Hematopoietic multipotent progenitor cell treated with erythropoietin and hydrocortisone succinate and interleukin-3 and kit ligand, for 6 days (in vitro differentiated cells): ENCODE data around the gene OR13J1.
"Not testable (repeated sequence)": the region's sequence is repeated elsewhere in the genome, so short reads cannot be mapped to it uniquely, and the experiment has no call there.

Experiments used
- DNase-seq: peaks from one replicate; pipeline ENCODE4 v3.0.0-alpha.2; 2015

The OR13J1 gene

DNA sequence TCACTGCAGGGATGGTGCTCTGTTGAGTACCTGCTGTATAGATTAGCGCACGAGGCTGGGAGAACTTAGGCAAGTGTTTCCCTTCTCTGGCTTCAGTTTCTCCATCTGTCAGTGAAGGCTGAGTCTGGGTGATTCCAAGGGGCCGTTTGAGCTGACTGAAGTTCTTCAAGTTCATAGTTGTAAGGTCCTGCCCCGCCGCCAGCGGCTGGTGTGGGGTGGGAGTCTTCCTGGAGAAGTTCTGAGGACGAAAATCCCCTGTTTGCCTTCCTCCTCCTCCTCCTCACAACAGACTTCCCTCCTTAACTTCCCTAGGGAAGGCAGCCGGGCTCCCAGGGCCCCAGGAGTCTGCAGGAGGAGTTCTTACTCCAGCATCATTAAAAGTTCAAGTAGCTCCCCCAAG, 34.1 kb upstream of the OR13J1 start:
- DNase-seq: no peak

DNA sequence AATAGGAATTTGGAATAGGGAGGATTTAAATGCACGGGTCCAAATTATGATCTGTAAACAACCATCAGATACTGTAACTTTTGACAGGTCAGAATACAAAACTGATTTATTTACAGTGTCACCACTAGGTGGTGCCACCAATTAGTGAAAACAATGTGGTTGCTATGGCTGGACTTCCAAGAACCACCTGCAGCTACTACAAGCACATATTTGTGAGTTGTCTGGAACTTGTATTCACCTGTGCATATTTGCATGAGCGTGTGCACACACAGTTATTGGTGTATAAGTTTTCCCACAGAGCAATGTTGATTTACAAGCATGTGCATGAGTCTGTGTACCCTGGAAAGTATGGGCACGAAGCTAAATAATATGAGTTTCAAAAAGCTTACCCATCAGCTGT, 32.8 kb upstream of the OR13J1 start:
- DNase-seq: peak; percentile 76

DNA sequence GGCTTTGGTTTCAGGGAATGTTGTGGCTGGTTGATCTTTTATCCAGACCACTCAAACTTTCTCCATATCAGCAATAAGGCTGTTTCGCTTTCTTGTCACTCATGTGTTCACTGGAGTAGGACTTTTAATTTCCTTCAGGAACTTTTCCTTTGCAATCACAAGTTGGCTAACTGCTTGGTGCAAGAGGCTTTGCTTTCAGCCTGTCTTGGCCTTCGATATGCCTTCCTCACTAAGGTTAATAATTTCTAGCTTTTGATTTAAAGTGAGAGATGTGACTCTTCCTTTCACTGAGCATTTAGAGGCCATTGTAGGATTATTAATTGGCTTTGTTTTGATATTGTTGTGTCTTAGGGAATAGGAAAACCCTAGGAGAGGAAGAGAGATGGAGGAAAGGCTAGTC, 28.8 kb upstream of the OR13J1 start:
- no peak for DNase-seq

DNA sequence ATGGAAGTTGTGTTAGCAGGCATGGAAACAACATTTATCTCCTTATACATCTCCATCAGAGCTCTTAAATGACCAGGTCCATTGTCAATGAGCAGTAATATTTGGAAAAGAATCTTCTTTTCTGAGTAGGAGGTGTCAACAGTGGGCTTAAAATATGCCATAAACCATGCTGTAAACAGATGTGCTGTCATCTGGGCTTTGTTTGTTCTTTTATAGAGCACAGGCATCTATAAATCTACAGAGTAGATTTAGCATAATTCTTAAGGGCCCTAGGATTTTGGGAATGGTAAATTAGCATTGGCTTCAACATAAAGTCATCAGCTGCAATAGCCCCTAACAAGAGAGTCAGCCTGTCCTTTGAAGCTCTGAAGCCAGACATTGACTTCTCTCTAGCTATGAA, 28.1 kb upstream of the OR13J1 start:
- no peak for DNase-seq

DNA sequence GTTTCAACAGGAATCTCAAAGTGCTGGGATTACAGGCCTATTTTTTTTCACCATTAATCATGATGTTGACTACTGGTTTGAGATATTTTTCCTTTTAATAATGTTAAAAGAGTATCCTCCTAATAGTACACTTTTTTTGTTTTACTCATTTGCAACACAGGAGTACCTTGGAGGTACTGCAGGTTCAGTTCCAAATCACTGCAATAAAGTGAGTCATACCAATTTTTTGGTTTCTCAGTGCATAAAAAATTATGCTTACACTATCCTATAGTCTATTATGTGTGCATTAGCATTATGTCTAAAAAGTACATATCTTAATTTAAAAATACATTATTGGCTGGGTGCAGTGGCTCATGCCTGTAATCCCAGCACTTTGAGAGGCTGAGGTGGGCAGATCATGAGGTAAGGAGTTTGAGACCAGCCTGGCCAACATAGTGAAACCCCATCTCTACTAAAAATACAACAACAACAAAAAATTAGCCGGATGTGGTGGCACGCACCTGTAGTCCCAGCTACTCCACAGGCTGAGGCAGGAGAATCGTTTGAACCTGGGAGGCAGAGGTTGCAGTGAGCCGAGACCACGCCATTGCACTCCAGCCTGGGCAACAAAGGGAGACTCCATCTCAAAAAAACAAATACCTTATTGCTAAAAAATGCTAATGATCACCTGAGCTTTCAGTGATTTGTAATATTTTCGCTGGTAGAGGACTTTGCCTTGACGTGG, 27.3 kb upstream of the OR13J1 start:
- DNase-seq: not testable (repeated sequence)

DNA sequence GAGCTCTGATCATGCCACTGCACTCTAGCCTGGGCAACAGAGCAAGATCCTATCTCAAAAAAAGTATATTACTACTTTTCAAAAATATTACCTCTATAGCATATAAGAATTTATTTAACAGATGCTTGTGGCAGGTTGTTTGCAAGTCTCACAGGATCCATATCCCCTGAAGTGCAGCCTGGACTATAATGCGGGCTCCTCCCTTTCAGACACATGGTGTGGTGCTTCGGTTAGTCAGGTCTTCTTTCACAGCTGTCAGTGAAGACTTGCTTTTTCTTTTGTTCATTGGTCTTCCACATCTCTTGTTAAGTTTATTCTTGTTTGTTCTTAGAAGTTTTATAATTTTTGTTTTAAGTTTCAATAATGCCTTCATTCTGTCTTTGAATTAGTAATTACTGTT, 26.4 kb upstream of the OR13J1 start:
- no peak for DNase-seq

DNA sequence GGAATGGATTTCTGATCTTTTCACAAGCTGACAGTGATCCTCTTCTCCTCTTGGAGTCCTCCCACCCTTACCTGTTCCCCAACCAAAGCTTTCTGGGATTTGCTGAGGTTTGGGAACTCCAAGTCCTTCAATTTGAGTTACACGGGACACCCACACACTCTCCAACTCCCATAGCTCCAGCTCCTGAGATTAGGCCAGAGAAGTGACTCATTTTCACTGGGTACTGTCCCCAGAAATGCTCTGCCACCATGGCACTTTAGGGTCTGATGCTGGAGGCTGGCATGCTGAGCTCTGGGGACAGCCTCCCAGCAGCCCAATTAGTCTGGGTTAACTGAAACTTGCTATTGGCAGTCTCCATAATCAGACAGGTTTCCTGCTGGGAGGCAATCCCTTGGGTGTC, 21.9 kb upstream of the OR13J1 start:
- no peak for DNase-seq

DNA sequence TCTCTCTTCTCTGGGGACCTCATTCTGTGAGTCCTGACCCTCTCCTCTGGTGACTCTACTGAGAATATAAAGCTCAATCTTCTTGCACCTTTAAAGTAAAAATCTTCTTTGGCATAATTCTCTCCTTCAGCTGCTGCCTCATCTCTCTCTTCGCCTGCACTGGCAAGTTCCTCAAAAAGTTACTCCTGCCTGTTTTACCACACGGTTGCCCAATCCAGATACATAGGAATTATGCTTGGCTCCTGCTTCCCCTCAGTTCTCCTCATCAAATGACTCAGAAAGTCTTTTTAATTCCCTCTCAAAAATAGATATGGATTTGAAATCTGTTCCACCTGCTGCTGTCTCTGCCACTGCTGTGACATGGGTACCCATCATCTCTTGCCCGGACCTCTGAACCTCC, 21.4 kb upstream of the OR13J1 start:
- DNase-seq: no peak

DNA sequence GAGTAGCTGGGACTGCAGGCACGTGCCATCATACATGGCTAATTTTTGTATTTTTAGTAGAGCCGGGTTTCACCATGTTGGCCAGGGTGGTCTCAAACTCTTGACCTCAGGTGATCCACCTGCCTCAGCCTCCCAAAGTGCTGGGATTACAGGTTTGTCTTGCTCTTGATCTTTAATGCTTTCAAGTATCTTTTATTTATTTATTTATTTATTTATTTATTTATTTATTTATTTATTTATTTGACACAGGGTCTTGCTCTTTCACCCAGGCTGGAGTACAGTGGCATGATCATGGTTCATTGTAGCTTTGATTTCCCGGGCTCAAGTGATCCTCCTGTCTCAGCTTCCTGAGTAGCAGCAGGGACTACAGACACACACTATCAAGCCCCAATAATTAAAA, 14.7 kb upstream of the OR13J1 start:
- not testable (repeated sequence) for DNase-seq

DNA sequence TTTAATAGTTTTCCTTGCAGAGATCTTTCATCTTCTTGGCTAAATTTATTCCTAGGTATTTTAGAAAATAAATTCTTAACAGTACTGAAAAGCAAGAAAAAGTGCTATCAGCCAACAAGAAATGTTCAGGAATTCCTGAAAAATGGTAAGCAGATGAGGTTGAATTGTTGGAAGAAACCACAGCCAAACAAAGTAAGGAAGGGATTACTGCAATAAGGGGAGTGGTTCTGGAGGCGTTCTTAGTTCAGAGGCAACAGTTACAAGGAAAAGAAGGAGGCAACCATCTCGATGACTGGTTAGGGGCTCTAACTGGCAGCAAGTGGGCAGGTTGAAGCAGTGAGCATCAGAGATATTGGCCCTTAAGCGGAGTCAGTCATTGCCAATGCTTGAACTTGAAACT, 12.8 kb upstream of the OR13J1 start:
- DNase-seq: no peak

DNA sequence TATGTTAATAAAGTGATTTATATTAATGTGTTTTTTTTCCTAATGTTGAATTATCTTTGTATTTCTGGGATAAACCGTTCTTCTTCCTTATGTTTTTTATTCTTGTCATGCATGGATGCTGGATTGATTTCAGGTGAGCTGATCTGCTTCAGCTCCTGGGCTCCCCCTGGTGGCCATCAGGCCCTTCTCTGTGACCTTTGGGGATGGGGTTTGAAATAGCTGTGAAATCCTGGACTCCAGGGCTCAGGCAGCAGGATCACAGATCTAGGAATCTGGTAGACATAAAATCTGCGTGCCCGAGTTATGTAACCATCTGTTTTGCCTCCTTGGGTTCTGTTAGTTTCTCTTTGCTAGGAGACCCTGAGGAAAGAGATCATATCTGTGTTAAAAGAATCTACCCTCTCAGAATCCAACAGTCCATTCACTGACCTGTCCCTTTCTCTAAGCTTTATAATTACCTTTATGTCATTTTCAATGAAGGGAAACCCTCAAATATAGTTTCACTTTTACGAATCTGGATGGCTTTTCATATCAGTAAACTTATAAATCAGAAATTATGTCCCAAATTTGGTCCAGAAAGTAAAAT, 12.2 kb upstream of the OR13J1 start:
- peak; percentile 79 for DNase-seq

DNA sequence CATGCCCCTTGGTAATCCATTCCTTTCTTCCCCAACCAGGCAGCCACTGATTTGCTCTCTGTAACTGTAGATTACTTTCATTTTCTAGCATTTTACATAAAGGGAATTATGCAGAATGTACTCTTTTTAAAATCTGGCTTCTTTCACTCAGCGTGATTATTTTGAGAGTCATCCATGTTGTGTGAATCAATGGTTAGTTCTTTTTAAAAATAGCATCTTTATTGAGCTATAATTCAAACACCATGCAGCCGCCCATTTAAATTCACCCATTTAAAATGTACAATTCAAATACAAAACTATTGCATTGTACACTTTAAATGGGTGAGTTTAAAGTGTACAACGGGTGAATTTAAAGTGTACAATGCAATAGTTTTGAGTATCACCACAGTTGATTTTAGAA, 2.3 kb upstream of the OR13J1 start:
- DNase-seq: no peak

DNA sequence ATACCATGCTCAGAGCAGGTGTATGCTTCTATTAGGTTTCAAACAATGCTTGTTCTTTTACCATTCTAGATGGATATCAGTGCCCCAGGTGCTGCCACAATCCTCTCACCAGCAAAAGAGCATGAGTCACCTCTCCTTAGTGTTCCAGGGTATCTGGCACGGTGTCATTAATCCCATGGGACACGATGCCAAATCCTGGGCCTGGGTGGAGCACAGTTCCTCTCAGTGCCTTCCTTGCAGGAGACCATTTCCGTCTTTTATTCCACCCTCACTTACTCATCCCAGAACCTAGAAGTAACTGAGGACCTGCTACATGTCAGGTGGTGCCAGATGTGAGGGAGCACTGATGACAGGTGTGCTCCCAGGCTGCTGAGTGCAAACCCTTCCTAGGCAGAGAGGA, 1.3 kb upstream of the OR13J1 start:
- no peak for DNase-seq

DNA sequence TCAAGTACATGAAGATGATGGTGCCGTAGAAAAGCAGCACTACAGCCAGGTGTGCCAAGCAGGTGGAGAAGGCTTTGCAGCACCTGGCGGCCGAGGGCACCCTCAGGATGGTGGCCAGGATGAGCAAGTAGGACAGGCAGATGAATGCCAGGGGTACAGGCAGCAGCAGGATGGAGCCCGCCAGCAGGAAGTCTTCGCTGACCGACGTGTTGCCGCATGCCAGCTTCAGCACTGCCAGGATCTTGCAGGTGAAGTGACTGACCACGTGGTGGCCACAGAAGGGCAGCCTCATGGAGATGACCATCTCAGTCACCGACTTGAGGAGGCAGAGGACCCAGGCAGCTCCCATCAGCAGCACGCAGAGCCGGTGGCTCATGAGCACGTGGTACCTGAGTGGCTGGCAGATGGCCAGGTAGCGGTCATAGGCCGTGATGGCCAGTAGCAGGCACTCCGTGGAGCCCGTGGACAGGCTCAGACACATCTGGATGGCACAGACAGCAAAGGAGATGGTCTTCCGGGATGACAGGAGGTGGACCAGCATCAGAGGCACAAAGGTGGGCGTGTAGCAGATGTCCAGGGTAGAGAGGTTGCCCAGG, 482 bp downstream of the OR13J1 start:
- DNase-seq: no peak

DNA sequence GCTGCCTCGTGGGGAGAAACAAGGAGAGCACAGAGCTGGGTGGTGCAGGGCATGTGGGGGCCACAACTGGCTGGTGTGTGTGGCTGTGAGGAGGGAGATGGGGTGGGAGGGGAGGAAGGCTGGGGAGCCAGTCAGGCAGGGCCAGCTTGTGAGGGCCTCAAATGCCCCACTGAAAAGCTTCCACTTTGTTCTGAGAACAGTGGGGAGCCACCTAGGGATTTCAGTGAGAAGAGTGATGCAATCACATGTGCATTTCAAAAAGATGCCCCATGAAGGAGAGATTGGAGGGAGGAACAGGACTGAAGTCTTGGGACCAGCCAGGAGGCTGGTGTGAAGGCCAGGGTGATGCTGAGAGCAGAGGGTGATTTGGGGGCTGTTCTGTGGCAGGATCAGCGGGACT, 1.3 kb downstream of the OR13J1 start:
- no peak for DNase-seq

DNA sequence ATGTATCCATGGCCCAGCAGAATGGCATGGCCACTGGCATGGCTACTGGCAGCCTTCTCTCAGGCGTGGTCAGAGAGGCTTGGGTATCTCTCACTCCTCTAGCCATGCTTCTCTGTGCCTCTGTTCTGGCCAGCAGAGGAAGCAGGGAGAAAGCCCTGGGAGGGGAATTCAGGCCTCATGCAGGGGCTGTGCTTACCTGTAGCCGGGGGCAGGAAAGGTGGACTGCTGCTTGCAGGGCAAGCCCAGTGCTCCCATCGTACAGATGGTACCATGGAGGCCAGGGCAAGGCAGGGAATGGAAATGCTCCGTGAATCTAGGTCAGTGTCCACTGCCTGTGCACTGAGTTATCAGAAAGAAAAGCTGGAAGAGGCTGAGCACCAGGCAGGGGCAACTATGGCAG, 2.7 kb downstream of the OR13J1 start:
- DNase-seq: no peak

DNA sequence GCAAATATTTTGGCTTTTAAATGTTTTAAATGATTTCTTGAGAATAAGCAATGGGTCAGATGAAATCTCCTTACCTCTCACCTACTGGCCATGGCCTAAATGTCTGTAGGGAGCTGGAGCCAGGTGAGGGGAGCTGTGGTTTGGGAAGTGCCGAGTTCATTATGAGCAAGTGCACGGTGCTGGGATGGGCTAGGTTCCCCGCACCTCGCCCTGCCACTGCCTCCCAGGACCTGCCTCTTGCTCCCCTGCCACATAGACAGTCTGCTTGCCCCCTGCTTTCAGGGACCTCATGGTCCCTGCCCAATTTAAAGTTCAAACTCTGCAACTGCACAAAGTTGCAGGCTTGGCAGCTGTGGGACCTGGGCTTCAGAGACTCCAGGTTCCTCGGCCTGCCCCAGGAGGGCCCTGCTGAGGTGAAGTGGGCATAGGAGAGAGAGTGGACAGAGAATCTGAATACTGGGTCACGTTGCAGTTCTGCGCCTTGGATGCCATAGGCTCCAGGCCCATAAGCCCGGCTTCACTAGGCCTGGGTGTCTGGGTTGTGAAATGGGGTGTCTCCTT, 5.4 kb downstream of the OR13J1 start:
- DNase-seq: no peak

DNA sequence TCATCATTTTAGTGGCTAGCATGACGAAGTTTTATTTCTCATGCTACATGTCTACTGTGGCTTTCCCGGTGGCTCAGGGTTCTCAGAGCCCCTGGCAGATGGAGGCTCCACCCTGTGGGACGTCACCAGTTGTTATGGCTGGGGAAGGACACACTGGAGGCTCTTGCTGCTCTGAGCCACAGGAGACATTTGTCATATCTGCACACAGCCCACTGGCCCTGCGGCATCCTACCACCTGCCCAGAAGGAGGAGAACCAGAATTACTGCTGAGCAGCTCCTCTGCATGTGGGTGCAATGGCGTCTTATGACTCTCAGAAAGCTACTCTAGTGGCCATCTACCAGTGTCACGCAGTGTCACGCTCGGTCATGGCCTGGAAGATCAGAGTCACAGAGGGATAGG, 6.6 kb downstream of the OR13J1 start:
- DNase-seq: no peak

DNA sequence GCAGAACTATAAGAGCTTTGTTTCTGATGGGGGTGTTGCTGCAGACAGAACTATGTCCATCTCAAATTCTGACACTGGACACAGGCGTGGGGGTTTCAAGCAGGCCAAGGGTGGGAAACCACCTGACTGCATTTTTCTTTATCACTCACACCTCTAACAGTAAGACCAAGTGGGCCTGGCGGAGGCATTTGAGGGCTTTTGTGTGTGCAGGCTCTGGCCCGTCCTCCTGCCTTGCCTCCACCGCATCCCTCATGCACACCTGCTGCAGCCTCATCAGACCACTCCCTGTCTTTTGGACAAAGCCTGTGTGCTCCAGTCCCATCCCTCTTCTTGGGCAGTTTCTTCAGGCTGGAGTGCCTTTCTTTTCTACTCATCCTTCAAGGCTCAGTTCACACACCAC, 7.9 kb downstream of the OR13J1 start:
- no peak for DNase-seq

DNA sequence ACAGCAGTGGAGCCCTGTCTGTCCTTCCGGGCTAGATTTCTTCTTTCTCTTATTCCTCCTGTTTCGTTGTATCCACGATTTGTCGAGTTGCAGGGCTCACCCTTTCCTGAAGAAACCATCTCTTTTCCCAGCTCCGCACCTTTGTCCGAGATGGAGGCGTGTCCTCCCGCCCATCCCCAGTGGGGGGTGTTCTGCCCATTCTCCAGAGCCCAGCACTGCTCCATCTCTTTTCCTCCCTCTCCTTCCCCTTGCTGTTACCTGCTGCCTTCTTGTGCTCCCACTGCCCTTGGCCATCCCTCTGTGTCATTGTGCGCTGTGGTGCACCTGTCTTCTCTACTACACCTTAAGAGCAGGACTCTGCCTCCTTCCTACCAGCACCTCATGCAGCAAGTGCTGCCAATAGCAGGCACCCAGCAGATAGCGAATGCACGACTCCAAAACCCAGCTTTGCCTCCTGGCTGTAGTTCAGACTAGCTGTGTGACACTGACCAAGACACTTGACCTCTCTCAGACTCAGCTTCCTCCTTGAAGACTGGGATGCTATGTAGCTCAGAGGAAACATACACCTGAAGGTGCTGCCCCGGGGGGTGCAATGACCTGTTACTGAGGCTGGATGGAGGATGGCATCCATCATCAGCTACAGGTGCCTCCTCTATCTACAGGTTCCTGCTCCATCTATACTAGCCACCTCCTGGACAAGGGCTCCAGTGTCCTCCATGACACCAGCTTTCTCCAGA, 8.9 kb downstream of the OR13J1 start:
- DNase-seq: no peak

DNA sequence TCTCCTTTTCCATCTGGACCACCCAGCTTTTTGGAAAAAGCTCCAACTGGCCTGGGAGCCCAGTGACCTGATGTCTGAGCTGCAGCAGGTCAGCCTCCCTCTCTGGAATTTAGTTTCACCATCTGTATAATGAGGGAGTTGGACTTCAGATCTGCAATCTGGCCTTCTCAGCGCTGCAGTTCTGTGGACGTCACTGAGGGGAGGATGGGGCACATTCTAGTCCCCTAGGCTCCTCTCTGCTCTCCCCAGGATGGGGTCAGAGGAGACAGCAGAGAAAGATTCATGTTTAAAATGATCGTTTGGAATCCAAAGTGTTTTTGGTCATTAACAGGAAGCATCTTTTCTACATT, 10.2 kb downstream of the OR13J1 start:
- no peak for DNase-seq

DNA sequence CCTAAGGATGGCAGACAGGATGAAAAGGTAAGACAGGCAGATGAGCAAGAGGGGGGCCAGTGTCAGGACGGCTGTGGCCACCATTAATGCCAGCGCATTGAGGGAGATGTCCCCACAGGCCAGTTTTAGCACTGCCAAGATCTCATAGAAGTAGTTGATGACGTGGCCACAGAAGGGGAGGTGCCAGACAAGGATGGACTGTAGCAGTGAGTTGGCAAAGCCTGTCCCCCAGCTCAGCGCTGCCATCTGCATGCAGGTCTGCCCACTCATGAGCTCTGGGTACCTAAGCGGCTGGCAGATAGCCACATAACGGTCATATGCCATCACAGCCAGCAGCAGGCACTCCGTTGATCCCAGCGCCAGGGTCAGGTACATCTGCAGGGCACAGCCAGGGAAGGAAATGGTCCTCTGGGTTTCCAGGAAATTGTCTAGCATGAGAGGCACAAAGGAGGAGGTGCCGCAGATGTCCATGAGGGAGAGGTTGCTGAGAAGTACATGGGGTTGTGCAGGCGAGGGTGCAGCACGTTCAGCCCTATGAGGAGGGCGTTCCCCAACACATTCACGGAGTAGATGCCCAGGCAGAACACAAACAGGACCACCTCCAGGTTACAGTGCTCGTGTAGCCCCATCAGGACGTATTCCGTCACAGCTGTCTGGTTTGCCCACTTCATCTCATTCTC, 10.8 kb downstream of the OR13J1 start:
- DNase-seq: peak; percentile 57

DNA sequence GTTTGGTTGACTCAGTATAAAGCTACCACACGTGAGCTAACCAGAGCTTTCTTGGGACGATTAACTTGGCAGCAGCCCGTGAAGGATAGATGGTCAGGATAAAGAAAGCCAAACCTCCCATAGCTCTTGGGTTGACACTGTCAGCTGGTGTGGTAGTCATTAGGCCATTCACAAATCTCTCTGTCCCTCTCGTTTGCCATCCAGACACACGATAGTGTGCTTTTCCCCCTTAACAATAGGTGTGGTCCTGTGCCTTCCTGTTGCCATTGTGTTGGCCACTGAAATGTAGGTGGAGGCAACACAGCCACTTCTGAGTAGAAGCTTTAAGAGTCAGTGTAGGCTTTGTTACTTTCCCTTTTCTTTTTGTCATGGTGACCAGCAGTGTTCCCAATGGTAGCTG, 11.7 kb downstream of the OR13J1 start:
- DNase-seq: no peak
